Small intestine (tissue), 7 donors: Measurements from ENCODE around the gene SLIT3. TPM values are rescaled to one million over a fixed set of nuclear protein-coding genes. Genes with fewer than 3 reads are reported as not detected.

ENCODE experiments used
- DNase-seq, 2 donors: peaks; one replicate each; pipeline versions ENCODE4 v3.0.0 to v3.0.0-alpha.2; 2013
- FAIRE-seq: peaks from 2 replicates; lab custom pipeline; 2012; peaks lifted over from hg19 to GRCh38; lab: Jason Lieb, UNC
- H3K27ac ChIP-seq, 3 donors: one replicate each; pipeline ENCODE4 v1.5.1; 2013; ENCODE audit warnings: low read length in 2 of 3, mild to moderate bottlenecking in 2 of 3, control low read depth in 1 of 3, inconsistent platforms in 1 of 3, low read depth in 1 of 3, moderate library complexity in 1 of 3
- H3K27me3 ChIP-seq, 3 donors: one replicate each; pipeline ENCODE4 v1.6.1; 2013; ENCODE audit warnings: low read length in 3 of 3, inconsistent platforms in 1 of 3; ENCODE audit not compliant: control insufficient read depth in 3 of 3, insufficient read depth in 3 of 3
- H3K36me3 ChIP-seq, 3 donors: one replicate each; pipeline ENCODE4 v1.6.1; 2013; ENCODE audit warnings: low read length in 3 of 3, inconsistent platforms in 1 of 3, low read depth in 1 of 3, mild to moderate bottlenecking in 1 of 3, moderate library complexity in 1 of 3; ENCODE audit not compliant: control insufficient read depth in 3 of 3, insufficient read depth in 2 of 3
- H3K4me1 ChIP-seq, 3 donors: one replicate each; pipeline ENCODE4 v1.6.1; 2013; ENCODE audit warnings: low read length in 2 of 3, inconsistent platforms in 1 of 3, low read depth in 1 of 3, mild to moderate bottlenecking in 1 of 3, moderate library complexity in 1 of 3; ENCODE audit not compliant: control insufficient read depth in 3 of 3, insufficient read depth in 2 of 3
- H3K4me3 ChIP-seq, 3 donors: one replicate each; pipeline ENCODE4 v1.5.1; 2013; ENCODE audit warnings: low read length in 3 of 3, control low read depth in 1 of 3, inconsistent platforms in 1 of 3, low read depth in 1 of 3, mild to moderate bottlenecking in 1 of 3, moderate library complexity in 1 of 3
- H3K9me3 ChIP-seq, 2 donors: one replicate each; pipeline ENCODE4 v1.6.1; 2013; ENCODE audit warnings: low read depth in 1 of 2, low read length in 1 of 2; ENCODE audit not compliant: control insufficient read depth in 2 of 2, insufficient read depth in 1 of 2
- WGBS, 3 donors: extraction: QIAGEN DNeasy Blood & Tissue Kit; methylation state at CpG; one replicate each; pipeline ENCODE4 v1.1.7; 2013; 5-methylcytosine and 5-hydroxymethylcytosine counted together
- polyA plus RNA-seq, 4 donors: library from polyadenylated mRNA; stranded (reverse) in 3 of 4; unstranded in 1 of 4; fragments of 200-250 nt in 3 of 4; fragments of 120-200 nt in 1 of 4; gene quantifications; one replicate each; pipeline versions ENCODE4 v1.2.1 to v1.2.3, GENCODE V29; 2013
- donor health status: healthy with polysubstance abuse.
- donor health status: control.
- donor health status: control.
- donor health status: Bipolar disorder and iron deficiency.
- donor health status: healthy.

SLIT3 gene
- polyA plus RNA-seq, 4 donors = 0.27 to 5.5 (median 5.3) TPM; not detected in 1

- WGBS, 3 donors = 80 to 85% (median 84%) methylated on average over 8 of the region's 8 CpGs
- no peaks in the 10 kb centered on the region for H3K4me1 ChIP-seq
- H3K4me3 ChIP-seq = no peak overlapping the region
- peaks cover 0 to 15% of the 10 kb centered on the region in 2 donors for H3K9me3 ChIP-seq
- H3K27me3 ChIP-seq = no peaks in the 10 kb centered on the region
- H3K36me3 ChIP-seq = no peaks in the 10 kb centered on the region
- FAIRE-seq = no peak
- DNase-seq = no peak
- no peak overlapping the region for H3K27ac ChIP-seq
Observed at GRCh38 chr5:169085636-169086035, 215.3 kb downstream of the SLIT3 start.

DNA sequence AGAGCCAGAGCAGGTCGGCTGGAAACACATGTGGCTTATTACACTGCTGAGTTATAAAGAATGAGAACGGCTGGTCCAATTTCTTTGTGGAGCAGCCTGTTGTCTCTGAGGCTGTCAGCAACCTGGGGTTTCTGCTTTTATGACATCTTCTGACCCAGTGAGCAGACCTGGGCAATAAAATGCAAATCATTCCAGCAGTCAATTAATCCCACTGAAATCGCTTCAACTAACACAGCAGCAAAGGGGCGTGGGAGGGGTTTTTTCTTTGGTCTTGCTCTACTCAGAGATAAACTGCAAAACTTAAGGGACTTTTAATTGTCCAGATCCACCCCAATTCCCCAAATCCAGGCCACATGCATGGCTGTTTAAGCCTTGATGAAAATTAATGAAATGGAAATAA is 215.7 kb downstream of the SLIT3 start:
- no peak overlapping the region for H3K4me3 ChIP-seq
- H3K27me3 ChIP-seq = no peaks in the 10 kb centered on the region
- WGBS, 3 donors = 28 to 59% (median 34%) methylated on average over 4 of the region's 4 CpGs
- no peaks in the 10 kb centered on the region for H3K4me1 ChIP-seq
- H3K27ac ChIP-seq = no peak overlapping the region
- peaks cover 0 to 11% of the 10 kb centered on the region in 2 donors for H3K9me3 ChIP-seq
- H3K36me3 ChIP-seq = no peaks in the 10 kb centered on the region
- FAIRE-seq = no peak
- DNase-seq = no peak

GRCh38 chr5:169084775-169085174 is 216.2 kb downstream of the SLIT3 start:
- peaks cover 0 to 7% of the 10 kb centered on the region in 2 donors for H3K9me3 ChIP-seq
- H3K27ac ChIP-seq = no peak overlapping the region
- no peak for FAIRE-seq
- DNase-seq = no peak
- no peak overlapping the region for H3K4me3 ChIP-seq
- H3K4me1 ChIP-seq = no peaks in the 10 kb centered on the region
- no peaks in the 10 kb centered on the region for H3K27me3 ChIP-seq
- WGBS, 3 donors = 26 to 52% (median 36%) methylated on average over 4 of the region's 4 CpGs
- no peaks in the 10 kb centered on the region for H3K36me3 ChIP-seq

DNA sequence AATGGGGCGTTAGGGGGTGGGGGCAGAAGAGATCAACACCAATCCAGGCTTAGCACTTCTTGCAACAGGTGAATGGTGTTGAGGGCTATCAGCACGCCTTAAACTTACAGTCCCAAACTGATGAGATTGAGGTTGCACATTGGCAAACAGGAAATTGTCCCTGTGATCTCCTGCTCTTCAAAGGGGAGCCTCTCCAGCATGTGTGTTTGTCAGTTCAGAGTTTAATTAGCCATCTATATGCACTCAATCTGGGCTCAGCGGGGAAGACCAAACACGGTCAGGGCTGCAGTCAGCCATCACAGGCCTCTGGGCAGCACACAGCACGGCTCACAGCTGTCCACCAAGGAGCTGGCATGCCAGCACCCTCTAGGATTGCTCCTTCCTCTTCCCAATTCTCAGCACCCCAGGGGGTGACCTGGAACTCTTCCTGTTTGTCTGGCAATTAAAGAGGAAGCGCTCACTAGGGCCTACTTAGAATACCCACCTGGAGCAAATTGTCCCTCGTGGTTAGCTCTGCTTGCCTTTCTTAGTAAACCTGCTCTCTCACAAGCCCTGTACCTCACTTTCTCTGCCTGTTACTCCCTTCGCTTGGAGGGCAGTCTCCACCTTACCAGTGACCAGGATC is 217.4 kb downstream of the SLIT3 start:
- no peak for DNase-seq
- Histone ChIP-seq H3K36me3 (no peaks in the 10 kb centered on the region), H3K27me3 (no peaks in the 10 kb centered on the region), H3K4me1 (no peaks in the 10 kb centered on the region), H3K27ac (no peak overlapping the region), H3K4me3 (no peak overlapping the region), H3K9me3 (no peaks in the 10 kb centered on the region)
- FAIRE-seq = no peak
- WGBS, 3 donors = 59 to 72% (median 63%) methylated on average over 8 of the region's 8 CpGs

- no peak overlapping the region for H3K27ac ChIP-seq
- DNase-seq = no peak
- H3K27me3 ChIP-seq = no peaks in the 10 kb centered on the region
- no peak overlapping the region for H3K4me3 ChIP-seq
- no peaks in the 10 kb centered on the region for H3K4me1 ChIP-seq
- H3K9me3 ChIP-seq = no peaks in the 10 kb centered on the region
- no peaks in the 10 kb centered on the region for H3K36me3 ChIP-seq
- WGBS, 3 donors = 75 to 79% (median 75%) methylated on average over 9 of the region's 9 CpGs
- FAIRE-seq = no peak
Observed at GRCh38 chr5:169081000-169081724, 219.8 kb downstream of the SLIT3 start.

GRCh38 chr5:169080448-169080911 is 220.5 kb downstream of the SLIT3 start:
- DNase-seq (no peak), FAIRE-seq (no peak)
- no peaks in the 10 kb centered on the region for H3K9me3 ChIP-seq
- no peaks in the 10 kb centered on the region for H3K4me1 ChIP-seq
- H3K27me3 ChIP-seq = no peaks in the 10 kb centered on the region
- H3K27ac ChIP-seq = no peak overlapping the region
- no peak overlapping the region for H3K4me3 ChIP-seq
- WGBS, 3 donors = 72 to 85% (median 76%) methylated on average over 6 of the region's 6 CpGs
- H3K36me3 ChIP-seq = no peaks in the 10 kb centered on the region

DNA sequence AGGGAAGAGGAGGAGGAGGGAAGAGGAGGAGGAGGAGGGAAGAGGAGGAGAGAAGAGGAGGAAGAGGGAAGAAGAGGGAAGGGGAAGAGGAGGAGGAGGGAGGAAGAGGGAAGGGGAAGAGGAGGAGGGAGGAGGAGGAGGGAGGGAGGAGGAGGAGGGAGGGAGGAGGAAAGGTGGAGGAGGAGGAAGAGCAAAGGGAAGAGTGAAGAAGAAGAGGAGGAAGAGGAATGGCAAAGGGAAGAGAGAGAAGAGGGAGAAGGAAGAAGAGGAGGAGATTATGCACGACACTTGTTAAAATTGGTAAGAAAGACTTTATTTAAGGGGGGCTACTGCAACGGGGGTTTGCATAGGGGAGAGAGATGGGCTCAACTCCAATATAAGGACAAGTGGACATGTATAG is 221.2 kb downstream of the SLIT3 start:
- FAIRE-seq = no peak
- no peaks in the 10 kb centered on the region for H3K9me3 ChIP-seq
- H3K4me1 ChIP-seq = no peaks in the 10 kb centered on the region
- WGBS, 3 donors = 68 to 86% (median 78%) methylated on average over 2 of the region's 2 CpGs
- H3K36me3 ChIP-seq = no peaks in the 10 kb centered on the region
- H3K27me3 ChIP-seq = no peaks in the 10 kb centered on the region
- H3K4me3 ChIP-seq = no peak overlapping the region
- DNase-seq = no peak
- H3K27ac ChIP-seq = no peak overlapping the region

DNA sequence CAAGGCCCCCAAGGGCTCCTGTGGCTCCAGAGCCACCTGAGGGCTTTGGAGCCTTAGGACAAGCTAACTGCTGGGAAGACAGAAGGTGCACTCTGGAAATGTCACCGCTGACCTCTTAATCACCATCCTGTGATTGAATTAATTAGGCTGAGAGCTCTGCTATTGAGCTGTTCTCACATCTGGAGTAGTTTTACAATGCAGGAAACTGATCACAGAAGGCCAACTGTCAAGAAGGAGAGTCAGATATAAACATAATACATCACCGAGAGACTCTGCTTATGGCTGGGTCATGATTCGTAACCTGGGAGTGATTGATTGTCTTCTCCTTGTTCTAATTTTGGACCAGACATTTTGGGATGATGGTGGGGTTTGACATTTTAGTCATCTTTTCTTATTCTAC is 226.1 kb downstream of the SLIT3 start:
- Histone ChIP-seq H3K27me3 (no peaks in the 10 kb centered on the region), H3K36me3 (no peaks in the 10 kb centered on the region), H3K4me3 (no peak overlapping the region), H3K9me3 (peaks cover 0 to 5% of the 10 kb centered on the region in 2 donors), H3K27ac (no peak overlapping the region), H3K4me1 (no peaks in the 10 kb centered on the region)
- 74 to 86% (median 84%) methylated on average over 3 of the region's 3 CpGs for WGBS, 3 donors
- no peak for FAIRE-seq
- DNase-seq = no peak
